ENCODE results near the gene PPM1H. TPM values are rescaled to one million over a fixed set of nuclear protein-coding genes. Genes with fewer than 3 reads are reported as not detected.

The PPM1H gene
- total and polyA plus RNA-seq, 4 donors, result 2.3 to 7.2 (median 4.1) TPM

- DNase-seq (ENCODE audit: low spot score), result no peak
- Histone ChIP-seq H3K4me1 (ENCODE audit: control insufficient read depth in 4 of 4, insufficient read depth in 4 of 4, low read length in 3 of 4) (peaks cover 0 to 1% (median 0%) of the 10 kb centered on the region in 4 donors), H3K27ac (ENCODE audit: low read depth in 1 of 2, low read length in 2 of 2) (no peak overlapping the region)
Measured at GRCh38 chr12:62983594-62983993, 48.6 kb upstream of the PPM1H start.

GRCh38 chr12:62978768-62979167 lies 43.8 kb upstream of the PPM1H start:
- H3K9me3 ChIP-seq (ENCODE audit: control insufficient read depth in 4 of 4, low read length in 3 of 4), result no peaks in the 10 kb centered on the region
- no peaks in the 10 kb centered on the region for H3K27me3 ChIP-seq (ENCODE audit: control insufficient read depth in 4 of 4, insufficient read depth in 4 of 4, low read length in 3 of 4)
- no peak overlapping the region for H3K27ac ChIP-seq (ENCODE audit: low read depth in 1 of 2, low read length in 2 of 2)
- no peaks in the 10 kb centered on the region for H3K36me3 ChIP-seq (ENCODE audit: control insufficient read depth in 4 of 4, insufficient read depth in 3 of 4, low read depth in 1 of 4, low read length in 3 of 4)
- H3K9ac ChIP-seq (ENCODE audit: low read depth in 1 of 2, low read length in 2 of 2), result no peak overlapping the region
- H3K4me1 ChIP-seq (ENCODE audit: control insufficient read depth in 4 of 4, insufficient read depth in 4 of 4, low read length in 3 of 4), result no peaks in the 10 kb centered on the region
- DNase-seq (ENCODE audit: low spot score), result no peak
- TF ChIP-seq SP1 (IDR thresholded peaks at IDR 0.05) (no peak), FOXA2 (IDR thresholded peaks at IDR 0.05) (no peak), TAF1 (conservative IDR thresholded peaks at IDR 0.05) (no peak), FOXA1 (IDR thresholded peaks at IDR 0.05) (no peak), ZBTB33 (IDR thresholded peaks at IDR 0.05) (no peak), RAD21 (IDR thresholded peaks at IDR 0.05) (no peak), JUND (IDR thresholded peaks at IDR 0.05) (no peak), REST (IDR thresholded peaks at IDR 0.05) (no peak), YY1 (IDR thresholded peaks at IDR 0.05) (no peak)
- H3K4me3 ChIP-seq (ENCODE audit: low read depth in 1 of 3, low read length in 3 of 3), result no peak overlapping the region

More at GRCh38 chr12:62983594-62983993, 48.6 kb upstream of the PPM1H start:
- no peak overlapping the region for H3K9ac ChIP-seq (ENCODE audit: low read depth in 1 of 2, low read length in 2 of 2)
- H3K9me3 ChIP-seq (ENCODE audit: control insufficient read depth in 4 of 4, low read length in 3 of 4), result no peaks in the 10 kb centered on the region
- no peaks in the 10 kb centered on the region for H3K36me3 ChIP-seq (ENCODE audit: control insufficient read depth in 4 of 4, insufficient read depth in 3 of 4, low read depth in 1 of 4, low read length in 3 of 4)
- H3K4me3 ChIP-seq (ENCODE audit: low read depth in 1 of 3, low read length in 3 of 3), result no peak overlapping the region
- 28% methylated on average over 4 of the region's 4 CpGs for WGBS
- TF ChIP-seq HNF4G (IDR thresholded peaks at IDR 0.05), result no peak
- TF ChIP-seq ATF3 (IDR thresholded peaks at IDR 0.05), result no peak
- TF ChIP-seq ZBTB33 (IDR thresholded peaks at IDR 0.05), result no peak
- no peak for TF ChIP-seq MAX (IDR thresholded peaks at IDR 0.05)
- TF ChIP-seq FOXA2 (IDR thresholded peaks at IDR 0.05), result no peak
- no peak for TF ChIP-seq YY1 (IDR thresholded peaks at IDR 0.05)
- TF ChIP-seq RAD21 (IDR thresholded peaks at IDR 0.05), result peak; percentile 40 to 47
- no peak for TF ChIP-seq RXRA (IDR thresholded peaks at IDR 0.05)
- no peaks in the 10 kb centered on the region for H3K27me3 ChIP-seq (ENCODE audit: control insufficient read depth in 4 of 4, insufficient read depth in 4 of 4, low read length in 3 of 4)

Data from liver (tissue), 9 donors.